ENCODE measurements around the gene NHS.
A peak's percentile ranks its signal among the peaks of the same experiment; 100 is the strongest.
"Not testable (repeated sequence)": the region's sequence is repeated elsewhere in the genome, so short reads cannot be mapped to it uniquely, and the experiment has no call there.

The NHS gene

DNA sequence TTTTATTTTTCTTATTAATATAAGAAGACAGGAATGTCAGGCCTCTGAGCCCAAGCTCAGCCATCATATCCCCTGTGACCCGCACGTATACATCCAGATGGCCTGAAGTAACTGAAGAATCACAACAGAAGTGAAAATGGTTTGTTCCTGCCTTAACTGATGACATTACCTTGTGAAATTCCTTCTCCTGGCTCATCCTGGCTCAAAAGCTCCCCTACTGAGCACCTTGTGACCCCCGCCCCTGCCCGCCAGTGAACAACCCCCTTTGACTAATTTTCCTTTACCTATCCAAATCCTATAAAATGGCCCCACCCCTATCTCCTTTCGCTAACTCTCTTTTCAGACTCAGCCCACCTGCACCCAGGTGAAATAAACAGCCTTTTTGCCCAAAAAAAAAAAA is 71.3 kb downstream of the NHS start:
- FAIRE-seq: not testable (repeated sequence)

DNA sequence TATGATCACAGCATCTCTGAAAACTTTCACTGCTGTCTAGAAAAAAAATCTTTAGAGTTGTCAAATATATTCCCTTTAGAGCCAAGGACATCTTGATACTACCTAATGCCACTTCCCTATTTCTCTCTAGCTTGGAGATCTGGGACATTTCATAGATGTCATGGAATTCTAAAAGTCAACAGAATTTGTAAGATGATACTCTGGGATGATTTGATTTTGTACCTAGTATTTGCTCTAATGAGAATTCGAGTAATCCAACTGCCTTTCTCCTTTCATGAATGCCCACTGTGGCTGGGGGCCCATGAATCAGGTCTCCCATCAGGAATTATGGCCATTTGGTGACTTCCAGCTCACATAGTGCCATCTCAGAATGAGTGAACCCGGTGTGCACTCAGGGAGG is 73.2 kb downstream of the NHS start:
- DNase-seq (ENCODE audit: low spot score) (no peak), FAIRE-seq (no peak)

More for the DNA sequence above, 71.3 kb downstream of the NHS start:
- DNase-seq (ENCODE audit: low spot score): not testable (repeated sequence)

- no peak for FAIRE-seq
- no peak for DNase-seq (ENCODE audit: low spot score)
Measured at GRCh38 chrX:17449866-17450265, 74.9 kb downstream of the NHS start.

DNA sequence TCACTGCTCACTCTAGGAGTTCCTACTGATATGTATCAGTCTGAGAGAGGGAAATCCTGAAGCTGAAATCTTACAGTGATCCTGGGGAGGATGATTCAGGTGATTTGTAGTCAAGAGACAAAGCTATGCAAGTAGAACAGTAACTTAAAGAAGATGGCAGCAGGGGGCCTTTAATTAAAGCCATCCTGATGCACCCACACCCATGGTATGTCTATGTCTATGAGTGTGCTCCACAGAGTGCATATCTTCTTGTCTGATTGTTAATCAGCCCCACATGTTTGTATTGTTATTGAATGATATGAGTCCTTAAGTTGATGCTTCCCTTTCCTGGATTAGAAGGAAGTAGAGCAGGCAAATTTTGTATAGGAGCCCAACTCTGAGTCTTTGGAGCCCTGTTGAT is 78.8 kb downstream of the NHS start:
- no peak for FAIRE-seq
- no peak for DNase-seq (ENCODE audit: low spot score)

GRCh38 chrX:17456526-17456925 is 81.5 kb downstream of the NHS start:
- FAIRE-seq: no peak
- no peak for DNase-seq (ENCODE audit: low spot score)

- no peak for DNase-seq (ENCODE audit: low spot score)
- FAIRE-seq: no peak
Measured at GRCh38 chrX:17459008-17459611, 84.1 kb downstream of the NHS start.

GRCh38 chrX:17459661-17460060 is 84.7 kb downstream of the NHS start:
- DNase-seq (ENCODE audit: low spot score): no peak
- peak; percentile 71 for FAIRE-seq

DNA sequence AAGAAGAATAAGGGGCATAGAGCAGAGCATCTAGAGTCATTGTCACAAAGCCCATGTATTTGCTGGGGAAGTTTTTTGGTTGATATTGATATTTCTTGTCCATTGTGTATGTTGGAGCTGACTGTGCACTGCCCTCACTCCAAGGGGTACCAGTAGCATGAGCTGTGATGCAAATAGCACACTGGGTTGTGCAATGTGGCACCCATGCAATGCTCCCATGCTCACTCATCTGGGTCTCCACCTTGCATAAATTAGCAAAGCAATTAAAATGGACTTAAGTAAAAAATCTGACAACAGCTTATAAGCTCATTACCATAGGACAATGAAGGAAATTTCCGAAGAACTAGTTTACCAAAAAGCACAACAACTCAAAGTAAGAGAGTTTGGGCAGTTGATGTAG is 87.9 kb downstream of the NHS start:
- FAIRE-seq (no peak), DNase-seq (ENCODE audit: low spot score) (no peak)

DNA sequence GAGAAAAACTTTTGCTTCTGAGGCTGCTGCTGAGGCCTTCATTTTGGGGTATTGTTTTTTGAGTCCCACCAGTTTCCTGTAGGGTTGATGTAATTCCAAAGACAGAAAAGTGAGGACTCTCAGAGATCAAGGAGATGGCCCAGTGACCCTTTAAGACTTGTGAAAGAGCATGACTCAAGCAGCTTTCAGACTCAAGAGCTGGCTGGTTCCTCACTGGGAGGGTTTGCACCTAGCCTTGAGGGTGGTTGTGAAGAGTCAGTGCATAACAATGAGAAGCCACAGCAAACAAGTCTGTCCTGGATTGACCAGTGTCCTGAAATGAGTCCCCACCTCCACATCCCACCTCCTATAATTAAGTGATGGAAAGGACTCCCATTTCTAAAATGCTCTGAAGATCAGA is 89.2 kb downstream of the NHS start:
- DNase-seq (ENCODE audit: low spot score) (peak; percentile 21), FAIRE-seq (peak; percentile 28)

GRCh38 chrX:17465201-17465600 is 90.2 kb downstream of the NHS start:
- DNase-seq (ENCODE audit: low spot score) (no peak), FAIRE-seq (no peak)

DNA sequence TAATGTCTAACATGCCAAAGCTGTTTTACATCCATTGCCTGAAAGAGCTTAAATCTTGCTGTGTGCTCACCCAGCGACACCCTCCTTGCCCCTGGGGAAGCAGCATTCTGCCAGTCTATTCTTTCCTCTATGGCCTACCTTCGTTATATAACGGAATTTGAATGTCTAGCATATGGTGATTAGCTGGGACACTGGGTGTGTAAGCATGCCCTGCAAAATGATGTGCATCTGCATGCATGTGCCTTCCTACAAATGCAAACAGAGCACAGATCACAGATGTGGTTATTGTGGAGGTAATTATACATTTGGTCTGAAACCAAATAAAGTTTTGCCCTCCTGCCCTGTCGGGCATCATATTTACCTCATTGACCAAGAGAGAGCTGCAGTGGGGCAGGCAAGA is 90.8 kb downstream of the NHS start:
- no peak for FAIRE-seq
- DNase-seq (ENCODE audit: low spot score): no peak

GRCh38 chrX:17470136-17470535 is 95.1 kb downstream of the NHS start:
- no peak for FAIRE-seq
- no peak for DNase-seq (ENCODE audit: low spot score)

DNA sequence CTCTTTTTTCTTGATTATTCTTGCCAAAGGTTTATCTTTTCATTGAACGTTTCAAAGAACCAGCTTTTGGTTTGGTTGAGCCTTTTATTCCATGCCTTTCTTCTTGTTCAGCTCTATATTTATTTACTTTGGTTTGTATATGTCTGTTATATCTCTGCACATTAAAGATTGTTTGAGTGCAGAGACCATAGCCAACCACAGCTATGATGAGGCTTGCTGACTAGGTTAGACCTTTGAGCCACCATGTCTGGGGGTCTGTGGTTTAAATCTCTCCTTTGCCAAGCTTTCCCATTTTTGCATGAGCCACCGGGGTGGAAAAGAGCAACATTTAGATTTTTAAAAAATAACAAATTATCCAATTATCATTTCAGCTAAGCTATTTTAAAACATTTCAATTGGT is 96.1 kb downstream of the NHS start:
- FAIRE-seq: peak; percentile 11

GRCh38 chrX:17471861-17472260 is 96.9 kb downstream of the NHS start:
- FAIRE-seq: no peak

More for the DNA sequence above, 96.1 kb downstream of the NHS start:
- DNase-seq (ENCODE audit: low spot score): no peak

GRCh38 chrX:17472424-17472823 is 97.4 kb downstream of the NHS start:
- no peak for DNase-seq (ENCODE audit: low spot score)
- FAIRE-seq: no peak

More at GRCh38 chrX:17471861-17472260, 96.9 kb downstream of the NHS start:
- no peak for DNase-seq (ENCODE audit: low spot score)

- no peak for FAIRE-seq
- no peak for DNase-seq (ENCODE audit: low spot score)
Measured at GRCh38 chrX:17473021-17473420, 98.0 kb downstream of the NHS start.

DNA sequence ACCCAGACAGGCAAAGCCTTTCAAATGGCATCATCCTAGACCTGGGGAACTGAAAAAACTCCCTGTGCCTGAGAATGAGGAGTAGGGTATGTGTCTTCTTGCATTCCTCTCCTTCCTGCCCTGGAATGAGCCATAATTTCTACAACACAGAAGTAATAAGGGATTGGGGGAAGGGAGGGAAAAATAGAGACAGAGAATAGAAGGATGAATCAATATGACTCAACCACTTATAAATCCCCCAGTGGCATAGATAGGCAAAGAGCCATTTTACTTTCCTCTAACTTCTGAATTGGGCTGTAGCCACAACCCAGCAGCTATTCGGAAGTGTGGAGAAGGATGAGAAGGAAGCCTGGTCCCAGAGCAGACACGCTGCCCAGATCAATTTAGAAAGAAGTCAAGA is 99.9 kb downstream of the NHS start:
- FAIRE-seq: peak; percentile 81
- DNase-seq (ENCODE audit: low spot score): peak; percentile 59

DNA sequence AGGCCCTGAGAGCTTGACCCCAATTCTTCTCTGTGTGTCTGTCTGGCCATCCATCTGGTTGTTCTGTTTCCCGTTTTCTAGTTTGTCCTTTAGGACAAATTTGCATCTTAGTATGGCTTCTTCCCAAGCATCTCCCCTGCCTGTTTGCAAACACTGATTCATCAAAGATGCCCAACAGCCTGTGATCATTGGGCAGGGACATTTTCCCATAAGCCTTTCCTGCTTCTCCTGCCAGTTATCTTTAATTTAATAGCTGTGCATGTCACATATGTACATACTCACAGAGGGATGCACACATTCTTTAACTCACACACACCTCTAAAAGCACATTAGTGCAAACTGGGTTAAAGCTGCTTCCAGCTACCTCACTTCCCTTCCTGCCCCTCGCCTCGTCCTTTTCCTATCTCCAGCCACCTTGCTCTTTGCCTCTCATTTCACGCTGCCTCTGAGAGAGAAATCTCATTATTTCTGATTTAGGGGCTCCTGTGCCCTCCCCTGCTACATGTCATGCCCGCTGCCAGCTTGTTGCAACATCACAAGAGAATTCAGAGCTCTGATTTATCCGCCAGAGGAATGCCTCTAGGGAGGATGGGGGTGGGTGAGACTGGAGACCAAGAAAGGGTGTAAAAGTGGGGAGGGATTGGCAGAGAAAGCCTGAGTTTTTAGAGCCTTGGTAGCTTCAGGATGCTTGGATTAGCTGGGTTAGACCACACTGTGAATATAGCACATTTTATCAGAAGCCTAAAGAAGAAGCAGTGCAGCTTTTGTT is 100.6 kb downstream of the NHS start:
- FAIRE-seq (no peak), DNase-seq (ENCODE audit: low spot score) (no peak)

GRCh38 chrX:17476411-17476810 is 101.4 kb downstream of the NHS start:
- no peak for DNase-seq (ENCODE audit: low spot score)
- no peak for FAIRE-seq

GRCh38 chrX:17481086-17481485 is 106.1 kb downstream of the NHS start:
- no peak for FAIRE-seq
- DNase-seq (ENCODE audit: low spot score): no peak

- FAIRE-seq: no peak
- no peak for DNase-seq (ENCODE audit: low spot score)
Measured at GRCh38 chrX:17484592-17484991, 109.6 kb downstream of the NHS start.

DNA sequence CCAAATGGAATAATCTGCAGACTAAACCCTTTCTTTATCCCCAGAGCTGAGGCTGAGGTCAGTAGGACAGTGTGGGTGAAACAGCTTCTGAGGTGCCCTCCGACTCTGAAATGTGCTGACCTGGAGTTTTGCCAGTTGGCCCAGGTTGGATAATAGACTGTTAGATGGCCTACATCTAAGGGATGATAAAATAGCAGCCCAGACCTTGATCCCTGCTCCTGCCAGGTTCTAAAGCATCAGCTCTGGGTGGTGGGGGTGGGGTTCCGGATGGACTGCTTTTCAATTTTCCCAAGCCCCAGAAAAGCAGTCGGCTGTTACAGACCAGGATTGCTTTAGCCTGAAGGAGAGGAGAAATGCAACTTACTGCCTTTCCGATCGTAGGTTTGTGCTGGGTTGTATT is 110.4 kb downstream of the NHS start:
- FAIRE-seq: no peak
- DNase-seq (ENCODE audit: low spot score): no peak

GRCh38 chrX:17488036-17488435 is 113.0 kb downstream of the NHS start:
- DNase-seq (ENCODE audit: low spot score) (no peak), FAIRE-seq (no peak)
